Spleen (tissue), 11 donors: ENCODE measurements around the gene KCNJ16. TPM values are rescaled to one million over a fixed set of nuclear protein-coding genes. Genes with fewer than 3 reads are reported as not detected.

Experiments used
- DNase-seq: peaks from one replicate; pipeline ENCODE4 v3.0.0-alpha.2; 2020
- H3K27ac ChIP-seq, 8 donors: fragments of 200-600 bp; sonication (generic) in 7 of 8; 1 replicate in 4 of 8; 2 replicates in 4 of 8; pipeline versions ENCODE4 v1.5.0 to v1.8.0; 2016 to 2021; ENCODE audit warnings: inconsistent platforms in 4 of 8, mild to moderate bottlenecking in 4 of 8, moderate library complexity in 1 of 8
- H3K27me3 ChIP-seq, 7 donors: fragments of 200-600 bp; sonication (generic) in 6 of 7; replicated peaks in 1 of 7; 1 replicate in 4 of 7; 2 replicates in 3 of 7; pipeline versions ENCODE4 v1.5.0 to v1.8.0; 2016 to 2021; ENCODE audit warnings: inconsistent platforms in 3 of 7, mild to moderate bottlenecking in 1 of 7
- H3K36me3 ChIP-seq, 6 donors: fragments of 200-600 bp; sonication (generic) in 5 of 6; 1 replicate in 4 of 6; 2 replicates in 2 of 6; pipeline versions ENCODE4 v1.5.0 to v1.8.0; 2016 to 2021; ENCODE audit warnings: inconsistent platforms in 2 of 6
- H3K4me1 ChIP-seq, 6 donors: fragments of 200-600 bp; sonication (generic) in 5 of 6; 1 replicate in 3 of 6; 2 replicates in 3 of 6; pipeline versions ENCODE4 v1.5.0 to v1.8.0; 2016 to 2021; ENCODE audit warnings: inconsistent platforms in 3 of 6
- H3K4me3 ChIP-seq, 8 donors: fragments of 200-600 bp; sonication (generic) in 7 of 8; 1 replicate in 4 of 8; 2 replicates in 4 of 8; pipeline versions ENCODE4 v1.5.0 to v1.8.0; 2016 to 2021; ENCODE audit warnings: inconsistent platforms in 4 of 8, mild to moderate bottlenecking in 4 of 8, moderate library complexity in 2 of 8
- H3K9me3 ChIP-seq, 8 donors: fragments of 200-600 bp; sonication (generic) in 7 of 8; 1 replicate in 4 of 8; 2 replicates in 4 of 8; pipeline versions ENCODE4 v1.5.0 to v1.8.0; 2016 to 2021; ENCODE audit warnings: inconsistent platforms in 4 of 8
- CTCF ChIP-seq, 11 experiments: fragments of 200-600 bp in 7 of 11; fragments of 450-650 bp in 4 of 11; sonication (generic) in 4 of 11; IDR thresholded peaks in 8 of 11; conservative IDR thresholded peaks in 3 of 11; 1 replicate in 7 of 11; 2 replicates in 4 of 11; pipeline versions ENCODE4 v1.4.0 to v1.8.0; 2016 to 2021; ENCODE audit warnings: antibody characterized with exemption in 11 of 11, inconsistent platforms in 4 of 11, mild to moderate bottlenecking in 1 of 11
- POLR2A ChIP-seq, 3 donors: fragments of 450-650 bp; IDR thresholded peaks; one replicate each; pipeline ENCODE4 v1.5.1; 2017; ENCODE audit warnings: antibody characterized with exemption in 3 of 3, mild to moderate bottlenecking in 1 of 3
- POLR2AphosphoS5 ChIP-seq, 3 donors: sonication (generic); formaldehyde crosslinking; IDR thresholded peaks; one replicate each; pipeline ENCODE4 v1.5.1; 2017; ENCODE audit warnings: antibody characterized with exemption in 3 of 3
- WGBS, 5 donors: extraction: QIAGEN DNeasy Blood & Tissue Kit in 3 of 5; methylation state at CpG; one replicate each; pipeline versions ENCODE4 v1.1.5 to v1.1.7; 2013 to 2018; 5-methylcytosine and 5-hydroxymethylcytosine counted together
- intact Hi-C: fragments of 100-400 bp; cut with DNase I; formaldehyde crosslinking; loops from one replicate; pipeline ENCODE4 v1.15.0; 2023; ENCODE audit warnings: low total_unique reads
- polyA plus RNA-seq, 3 donors: library from polyadenylated mRNA; stranded (reverse); fragments of 200-250 nt; gene quantifications; one replicate each; pipeline ENCODE4 v1.2.1, GENCODE V29; 2013
- total RNA-seq, 7 donors: library from RNA; depleted of rRNA in 3 of 7; stranded (reverse); fragments of >200 nt in 3 of 7; fragmentation: NEBNext Ultra II Directional in 4 of 7; extraction: Animal tissue kit (Norgen Biotek cat#: 25700) in 4 of 7; gene quantifications; one replicate each; pipeline versions ENCODE4 v1.1.0 to v1.2.1, GENCODE V29; 2016 to 2021
- donor health status: healthy with polysubstance abuse.
- donor health status: DM: no; HTN: no; CAD: no; lungs with moderate emphysema.
- donor health status: DM: no; HTN: no; CAD: no.
- donor health status: Bipolar disorder and iron deficiency.
- donor health status: healthy.
- donor health status: DM: no; HTN: no; CAD: no.
- donor health status: DM: yes; HTN: yes; CAD: no.

KCNJ16 gene
- total and polyA plus RNA-seq, 10 donors, result 0.12 to 2.2 (median 0.86) TPM

GRCh38 chr17:70172449-70172848 lies 97.4 kb downstream of the KCNJ16 start:
- H3K27me3 ChIP-seq, result peaks cover 0 to 65% (median 5%) of the 10 kb centered on the region in 7 donors
- intact Hi-C loops, result no loop called here
- 35 to 79% (median 51%) methylated on average over 2 of the region's 2 CpGs for WGBS, 5 donors
- no peak for DNase-seq
- peak overlapping the region in 2 of 8 donors; percentile 16 to 35 for H3K27ac ChIP-seq
- no peaks in the 10 kb centered on the region for H3K9me3 ChIP-seq
- H3K36me3 ChIP-seq, result peaks cover 0 to 31% (median 0%) of the 10 kb centered on the region in 6 donors
- peak overlapping the region in 3 of 8 donors; percentile 3 to 80 (median 61) for H3K4me3 ChIP-seq
- H3K4me1 ChIP-seq, result peaks cover 0 to 63% (median 23%) of the 10 kb centered on the region in 6 donors
- TF ChIP-seq POLR2A (IDR thresholded peaks at IDR 0.05) (no peak), POLR2AphosphoS5 (IDR thresholded peaks at IDR 0.05) (no peak), CTCF (IDR thresholded peaks at IDR 0.05 in 8 of 11, conservative IDR thresholded peaks at IDR 0.05 in 3 of 11) (no peak)

- H3K9me3 ChIP-seq, result no peaks in the 10 kb centered on the region
- no peak for DNase-seq
- peaks cover 0 to 60% (median 5%) of the 10 kb centered on the region in 7 donors for H3K27me3 ChIP-seq
- TF ChIP-seq POLR2AphosphoS5 (IDR thresholded peaks at IDR 0.05) (no peak), CTCF (IDR thresholded peaks at IDR 0.05 in 8 of 11, conservative IDR thresholded peaks at IDR 0.05 in 3 of 11) (no peak), POLR2A (IDR thresholded peaks at IDR 0.05) (no peak)
- peaks cover 0 to 59% (median 20%) of the 10 kb centered on the region in 6 donors for H3K4me1 ChIP-seq
- peak overlapping the region in 2 of 8 donors; percentile 16 to 35 for H3K27ac ChIP-seq
- H3K36me3 ChIP-seq, result peaks cover 0 to 35% (median 0%) of the 10 kb centered on the region in 6 donors
- intact Hi-C loops, result no loop called here
- 88 to 98% (median 94%) methylated on average over 2 of the region's 2 CpGs for WGBS, 5 donors
- peak overlapping the region in 3 of 8 donors; percentile 3 to 80 (median 61) for H3K4me3 ChIP-seq
Observed at GRCh38 chr17:70172923-70173322, 97.9 kb downstream of the KCNJ16 start.

- Histone ChIP-seq H3K4me3 (peak overlapping the region in 1 of 8 donors; percentile 80), H3K9me3 (no peaks in the 10 kb centered on the region), H3K36me3 (peaks cover 0 to 35% (median 0%) of the 10 kb centered on the region in 6 donors), H3K27me3 (peaks cover 0 to 52% (median 2%) of the 10 kb centered on the region in 7 donors), H3K4me1 (peaks cover 0 to 52% (median 17%) of the 10 kb centered on the region in 6 donors), H3K27ac (no peak overlapping the region)
- 77 to 86% (median 80%) methylated on average over 4 of the region's 4 CpGs for WGBS, 5 donors
- intact Hi-C loops, result no loop called here
- TF ChIP-seq POLR2A (IDR thresholded peaks at IDR 0.05) (no peak), CTCF (IDR thresholded peaks at IDR 0.05 in 8 of 11, conservative IDR thresholded peaks at IDR 0.05 in 3 of 11) (no peak), POLR2AphosphoS5 (IDR thresholded peaks at IDR 0.05) (no peak)
- DNase-seq, result no peak
Observed at GRCh38 chr17:70173681-70174080, 98.7 kb downstream of the KCNJ16 start.

GRCh38 chr17:70181376-70181775 lies 106.4 kb downstream of the KCNJ16 start:
- no peak for TF ChIP-seq CTCF (IDR thresholded peaks at IDR 0.05 in 8 of 11, conservative IDR thresholded peaks at IDR 0.05 in 3 of 11)
- TF ChIP-seq POLR2AphosphoS5 (IDR thresholded peaks at IDR 0.05), result no peak
- no peak for TF ChIP-seq POLR2A (IDR thresholded peaks at IDR 0.05)
- no peak for DNase-seq
- H3K36me3 ChIP-seq, result peaks cover 0 to 27% (median 0%) of the 10 kb centered on the region in 6 donors
- H3K4me3 ChIP-seq, result no peak overlapping the region
- intact Hi-C loops, result no loop called here
- 55 to 82% (median 76%) methylated on average over 5 of the region's 5 CpGs for WGBS, 5 donors
- H3K4me1 ChIP-seq, result peaks cover 0 to 4% (median 0%) of the 10 kb centered on the region in 6 donors
- no peak overlapping the region for H3K27ac ChIP-seq
- peaks cover 0 to 4% (median 0%) of the 10 kb centered on the region in 7 donors for H3K27me3 ChIP-seq
- H3K9me3 ChIP-seq, result no peaks in the 10 kb centered on the region
